Cardiac fibroblast (primary cell): ENCODE measurements around the gene MS4A18.
A peak's percentile ranks its signal among the peaks of the same experiment; 100 is the strongest.

Source experiments
- DNase-seq, 2 donors: peaks; one replicate each; pipeline versions ENCODE4 v3.0.0 to v3.0.0-alpha.2; 2010; ENCODE audit warnings: low read depth in 2 of 2
- H3K4me3 ChIP-seq, 2 donors: replicated peaks in 1 of 2; 1 replicate in 1 of 2; 2 replicates in 1 of 2; pipeline ENCODE4 v1.5.1; 2011; ENCODE audit warnings: low read depth in 2 of 2, low read length in 2 of 2, mild to moderate bottlenecking in 2 of 2, moderate library complexity in 1 of 2
- CTCF ChIP-seq: IDR thresholded peaks from one replicate; pipeline ENCODE4 v1.5.1; 2011; ENCODE audit warnings: low read depth, mild to moderate bottlenecking, low read length, inconsistent platforms

MS4A18 gene

GRCh38 chr11:60767388-60767811 is 42.9 kb downstream of the MS4A18 start:
- H3K4me3 ChIP-seq, result no peak overlapping the region
- DNase-seq, result no peak
- TF ChIP-seq CTCF, result peak; percentile 46

GRCh38 chr11:60768202-60768601 is 43.7 kb downstream of the MS4A18 start:
- no peak overlapping the region for H3K4me3 ChIP-seq
- TF ChIP-seq CTCF, result no peak
- no peak for DNase-seq

- no peak for TF ChIP-seq CTCF
- H3K4me3 ChIP-seq, result no peak overlapping the region
- DNase-seq, result no peak
These were observed 44.8 kb downstream of the MS4A18 start for GRCh38 chr11:60769273-60769672.

- TF ChIP-seq CTCF, result no peak
- DNase-seq, result no peak
- H3K4me3 ChIP-seq, result no peak overlapping the region
These were observed 45.3 kb downstream of the MS4A18 start for GRCh38 chr11:60769811-60770210.

GRCh38 chr11:60771146-60771545 is 46.6 kb downstream of the MS4A18 start:
- no peak for DNase-seq
- TF ChIP-seq CTCF, result no peak
- H3K4me3 ChIP-seq, result no peak overlapping the region

- peak in 1 of 2 donors; percentile 45 for DNase-seq
- no peak overlapping the region for H3K4me3 ChIP-seq
- TF ChIP-seq CTCF, result no peak
These were observed 47.5 kb downstream of the MS4A18 start for GRCh38 chr11:60771879-60772525.

GRCh38 chr11:60772666-60773065 is 48.1 kb downstream of the MS4A18 start:
- H3K4me3 ChIP-seq, result no peak overlapping the region
- DNase-seq, result no peak
- no peak for TF ChIP-seq CTCF
